Astrocyte (in vitro differentiated cells and primary cell): ENCODE measurements around the gene EXO1.

ENCODE experiments used
- CTCF ChIP-seq: IDR thresholded peaks from 2 replicates; pipeline ENCODE4 v1.5.1; 2011; ENCODE audit warnings: low read depth, mild to moderate bottlenecking, inconsistent platforms, low read length, moderate library complexity; ENCODE audit not compliant: insufficient read depth
- EZH2 ChIP-seq: IDR thresholded peaks from 2 replicates; pipeline ENCODE4 v1.6.1; 2012; ENCODE audit warnings: mild to moderate bottlenecking, low read length, inconsistent platforms; ENCODE audit not compliant: insufficient read depth

GRCh38 chr1:241802863-241803262 lies 45.1 kb upstream of the EXO1 start:
- no peak for TF ChIP-seq CTCF
- no peak for TF ChIP-seq EZH2
